Activated naive CD8-positive, alpha-beta T cell treated with anti-CD3 and anti-CD28 coated beads, Interleukin-2, amount 50 U/mL, for 16 hours (primary cell): ENCODE results near the gene FXYD1.
"Not testable (repeated sequence)": the region's sequence is repeated elsewhere in the genome, so short reads cannot be mapped to it uniquely, and the experiment has no call there.

Source experiments
- DNase-seq: peaks from one replicate; pipeline ENCODE4 v3.0.0-alpha.2; 2020; ENCODE audit warnings: low read depth, low spot score

FXYD1 gene

DNA sequence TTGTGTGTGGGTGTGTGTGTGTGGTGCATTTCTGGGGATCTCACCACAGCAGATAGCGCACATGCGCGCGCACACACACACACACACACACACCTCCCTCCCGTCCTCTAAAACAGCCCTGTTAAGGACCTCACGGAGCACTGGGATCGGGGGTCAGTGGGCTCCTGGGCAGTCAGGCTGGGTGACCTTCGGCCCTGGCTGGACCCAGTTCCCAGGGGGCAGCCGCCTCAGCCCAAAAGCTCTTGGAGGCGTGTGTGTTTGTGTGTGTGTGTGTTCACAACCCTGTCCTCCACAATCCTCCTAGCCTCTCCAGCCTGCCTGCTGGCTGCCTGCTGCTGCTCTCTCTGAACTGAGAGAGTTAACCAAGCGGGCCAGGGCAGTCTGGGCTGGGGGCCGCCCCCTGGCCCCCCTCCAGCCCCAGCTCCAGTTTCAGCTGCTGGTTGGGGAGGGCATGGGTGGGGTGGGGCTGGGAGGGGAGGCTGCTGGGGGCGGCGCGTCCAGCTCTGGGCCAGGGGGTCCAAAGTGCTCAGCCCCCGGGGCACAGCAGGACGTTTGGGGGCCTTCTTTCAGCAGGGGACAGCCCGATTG, at the start of gene FXYD1:
Gene FXYD1, plus strand, starts transcription at position 520 of the 588 bp plus-strand sequence. CDS start 1,256 bp downstream, outside the sequence.
- DNase-seq = no peak

DNA sequence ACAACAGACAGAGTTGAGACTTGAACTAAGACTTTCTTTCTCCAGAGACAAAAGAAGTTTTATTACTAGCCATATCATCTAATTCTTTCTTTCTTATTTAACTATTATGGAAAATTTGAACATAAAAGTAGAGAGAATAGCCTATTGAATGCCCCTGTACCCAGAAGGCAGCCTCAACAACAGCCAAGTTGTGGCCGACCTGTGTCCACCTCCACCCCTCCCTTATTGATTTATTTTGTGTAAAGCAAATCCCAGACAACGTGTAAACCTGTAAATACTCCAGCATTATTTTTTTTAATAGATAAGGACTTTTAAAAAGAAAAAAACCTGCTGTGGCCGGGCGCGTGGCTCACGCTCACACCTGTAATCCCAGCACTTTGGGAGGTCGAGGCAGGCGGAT, 49.1 kb upstream of the FXYD1 start:
- no peak for DNase-seq

DNA sequence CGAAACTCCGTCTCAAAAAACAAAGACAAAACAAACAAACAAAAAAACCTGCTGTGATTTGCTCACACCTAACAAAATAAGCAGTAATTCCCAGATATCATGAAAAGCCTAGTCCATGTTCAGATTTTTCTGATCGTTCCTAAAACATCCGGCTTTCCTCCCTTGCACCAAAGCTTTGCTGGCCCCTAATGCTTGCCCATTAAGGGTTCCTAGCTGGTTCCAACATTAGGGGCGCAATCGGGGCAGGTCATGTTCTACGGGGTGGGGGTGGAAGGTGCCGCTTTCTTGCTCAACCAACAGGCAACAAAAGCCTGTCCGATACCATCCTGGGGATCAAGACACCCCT, 48.5 kb upstream of the FXYD1 start:
- DNase-seq = no peak

DNA sequence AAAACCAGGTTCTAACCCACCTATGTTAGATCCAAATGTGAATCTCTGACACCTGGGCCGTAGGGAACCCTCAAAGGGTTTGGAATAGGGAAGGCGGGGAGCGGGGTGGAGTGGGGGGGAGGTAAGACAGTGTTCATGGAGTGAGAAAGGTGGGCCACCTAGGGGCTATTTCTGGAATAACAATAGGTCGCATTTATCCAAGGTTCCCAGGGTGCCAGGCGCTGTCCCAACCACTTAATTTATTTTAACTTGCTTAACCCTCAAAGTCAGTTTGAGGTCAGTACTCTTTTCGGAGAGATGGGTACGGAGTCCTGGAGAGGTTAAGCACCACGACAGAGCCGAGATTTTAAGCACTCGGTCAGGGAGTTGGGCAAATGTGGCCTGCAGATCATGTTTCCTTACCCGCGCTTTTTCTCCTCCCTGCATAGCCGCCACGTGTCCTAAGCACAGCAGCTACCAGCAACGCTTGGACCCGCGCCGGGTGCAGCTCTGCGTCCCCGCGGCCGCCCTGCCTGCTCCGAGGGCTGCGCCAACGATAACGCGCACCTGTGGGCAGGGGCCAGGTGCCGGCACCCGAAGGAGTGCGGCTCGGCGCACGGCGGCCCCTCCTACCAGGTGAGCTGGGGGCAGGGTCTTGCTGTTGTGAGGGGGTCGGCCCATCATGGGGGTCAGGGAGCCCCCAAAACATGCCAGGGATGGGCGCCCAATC, 48.0 kb upstream of the FXYD1 start:
- DNase-seq = peak; percentile 11

DNA sequence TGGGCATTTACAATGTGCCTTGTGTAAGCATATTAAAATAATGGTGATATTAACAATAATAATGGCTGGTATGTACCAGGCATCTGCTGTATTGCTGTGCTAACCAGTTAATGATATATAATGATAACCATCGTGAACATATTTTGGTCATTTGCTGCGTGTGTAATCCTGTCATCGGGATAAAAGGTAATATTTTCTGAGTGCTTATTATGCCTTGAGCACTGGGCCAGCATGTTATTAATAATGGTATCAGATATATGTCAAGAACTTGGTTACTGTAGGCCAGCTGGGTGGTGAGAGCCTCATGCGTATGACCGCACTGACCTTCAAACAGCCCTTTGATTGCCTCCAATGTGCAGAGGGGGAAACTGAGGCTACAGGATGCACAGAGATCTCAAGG, 45.2 kb upstream of the FXYD1 start:
- no peak for DNase-seq

DNA sequence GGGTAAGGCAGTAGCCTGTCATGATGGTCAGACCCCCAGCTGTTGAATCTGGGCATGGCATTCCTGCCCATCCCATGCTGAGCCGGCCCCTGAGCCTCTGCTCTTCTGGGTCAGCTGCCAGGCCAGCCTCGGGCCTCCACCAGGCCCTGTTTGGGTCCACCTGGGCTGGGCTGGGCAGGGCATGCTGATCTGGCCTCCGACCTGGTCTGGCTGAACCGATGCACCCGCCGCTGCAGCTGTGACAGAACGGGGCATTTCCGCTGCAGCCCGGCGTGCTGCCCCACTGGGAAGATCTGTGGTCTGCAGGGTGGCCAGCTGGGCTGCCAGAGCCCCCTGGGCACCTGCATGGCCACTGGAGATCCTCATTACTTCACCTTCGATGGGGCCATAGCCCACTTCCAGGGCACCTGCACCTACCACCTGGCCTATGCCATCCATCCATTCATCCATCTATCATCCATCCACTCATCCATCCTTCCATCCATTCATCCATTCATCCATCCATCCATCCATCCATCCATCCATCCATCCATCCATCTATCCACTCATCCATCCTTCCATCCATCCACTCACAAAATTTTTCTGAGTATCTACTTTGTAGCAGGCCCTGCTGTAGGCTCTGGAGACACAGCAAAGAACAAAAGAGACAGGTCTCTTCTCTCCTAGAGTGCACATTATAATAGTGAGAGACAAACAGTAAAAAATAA, 44.5 kb upstream of the FXYD1 start:
- DNase-seq = no peak

DNA sequence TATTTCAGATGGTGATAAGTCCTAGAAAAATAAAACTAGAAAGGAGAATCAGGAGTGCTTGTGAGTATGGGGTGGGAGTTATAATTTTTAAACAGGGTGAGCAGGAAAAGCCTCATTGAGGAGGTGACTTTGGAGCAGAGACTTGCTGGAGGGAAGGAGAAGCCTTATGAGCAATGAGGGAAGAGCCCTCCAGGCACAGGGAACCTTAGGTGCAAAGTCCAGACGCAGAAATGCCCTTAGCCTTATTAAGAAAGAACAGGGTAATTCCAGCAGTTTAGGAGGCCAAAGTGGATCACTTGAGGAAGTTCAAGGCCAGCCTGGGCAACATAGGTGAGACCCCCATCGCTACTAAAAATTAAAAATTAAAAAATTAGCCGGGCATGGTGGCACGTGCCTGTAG, 44.0 kb upstream of the FXYD1 start:
- DNase-seq = no peak

DNA sequence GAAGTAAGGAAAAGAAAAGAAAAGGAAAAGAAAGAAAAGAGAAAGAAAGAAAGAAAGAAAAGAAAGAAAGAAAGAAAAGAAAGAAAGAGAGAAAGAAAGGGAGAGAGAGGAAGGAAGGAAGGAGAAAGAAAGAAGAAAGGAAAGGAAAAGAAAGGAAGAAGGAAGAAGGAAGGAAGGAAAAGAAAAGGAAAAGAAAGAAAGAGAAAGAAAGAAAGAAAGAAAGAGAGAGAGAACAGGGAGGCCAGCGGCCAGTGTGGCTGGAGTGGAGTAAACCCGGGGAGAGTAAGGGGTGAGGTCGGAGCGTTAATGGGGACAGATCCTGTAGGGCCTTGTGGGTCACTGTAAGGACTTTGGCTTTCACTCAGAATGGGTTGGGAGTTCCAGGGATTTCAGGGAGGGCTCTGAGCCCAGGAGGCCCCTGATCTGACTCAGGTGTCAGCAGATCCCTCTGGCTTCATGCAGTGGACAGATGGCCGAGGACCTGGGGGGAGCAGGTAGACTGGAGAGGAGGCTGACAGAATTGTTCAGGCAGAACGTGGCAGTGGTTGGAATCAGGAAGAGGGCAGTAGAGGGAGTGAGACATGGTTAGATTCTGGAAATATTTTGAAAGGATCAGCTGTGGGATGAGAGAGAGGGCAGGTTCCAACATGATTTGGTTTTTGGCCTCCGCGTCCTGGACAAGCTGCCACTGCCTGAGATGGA, 42.8 kb upstream of the FXYD1 start:
- DNase-seq = no peak

DNA sequence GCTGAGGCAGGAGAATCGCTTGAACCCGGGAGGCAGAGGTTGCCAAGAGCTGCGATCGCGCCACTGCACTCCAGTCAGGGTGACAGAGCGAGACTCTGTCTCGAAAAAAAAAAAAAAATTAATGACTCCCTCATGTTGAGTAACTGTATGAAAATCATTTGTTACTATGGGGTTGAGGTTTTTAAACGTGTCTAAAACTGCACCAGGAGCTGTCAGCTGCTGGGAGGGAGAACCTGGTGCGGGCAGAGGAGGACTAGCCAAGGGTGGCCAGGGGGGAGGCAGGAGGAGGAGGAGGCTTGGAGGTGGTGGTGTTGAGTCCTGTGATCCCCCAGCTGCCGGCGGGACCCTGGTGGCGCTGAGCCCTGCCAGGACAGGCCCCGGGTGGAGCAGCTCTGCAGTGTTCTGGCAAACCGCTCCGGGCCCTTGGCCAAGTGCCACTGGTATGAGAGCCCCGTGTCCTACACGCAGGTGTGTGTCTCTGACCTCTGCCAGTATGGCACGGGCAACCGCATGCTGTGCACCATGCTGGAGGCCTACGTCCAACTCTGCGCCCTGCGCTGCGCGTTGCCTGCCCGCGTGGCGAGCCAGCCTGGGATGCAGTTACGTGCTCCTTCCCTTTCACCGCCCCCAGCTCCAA, 40.1 kb upstream of the FXYD1 start:
- DNase-seq = no peak

DNA sequence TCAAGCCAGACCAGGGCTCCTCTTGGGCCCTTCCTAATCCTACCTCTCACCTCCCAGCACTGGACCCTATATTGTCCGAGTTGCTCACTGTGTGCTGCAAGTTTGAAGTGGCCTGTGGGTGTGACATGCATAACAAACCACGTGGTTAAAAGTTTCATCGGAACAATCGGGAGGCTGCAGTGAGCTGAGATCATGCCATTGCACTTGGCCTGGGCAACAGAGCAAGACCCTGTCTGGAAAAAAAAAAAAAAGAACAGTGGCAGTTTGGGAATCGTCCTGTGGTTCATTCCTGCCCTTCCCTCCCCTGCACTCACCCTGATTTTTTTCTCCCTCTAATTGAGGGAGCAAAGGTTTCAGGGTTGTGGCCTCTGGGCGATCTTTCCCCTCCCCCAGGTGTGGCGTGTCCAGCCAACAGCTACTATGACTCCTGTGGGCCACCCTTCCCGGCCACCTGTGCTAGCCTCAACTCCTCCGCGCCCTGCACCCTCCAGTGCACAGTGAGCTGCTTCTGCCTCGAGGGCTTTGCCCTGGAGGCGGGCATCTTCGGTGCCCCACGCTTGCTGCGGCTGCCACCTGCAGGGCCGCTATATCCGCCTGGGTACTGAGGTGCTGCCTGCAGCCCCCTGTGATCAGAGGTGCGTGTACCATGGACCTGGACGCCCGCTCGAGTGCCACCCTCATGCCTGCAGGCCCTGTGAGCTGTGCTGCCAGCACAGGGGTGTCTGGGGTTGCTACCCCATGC, 39.3 kb upstream of the FXYD1 start:
- no peak for DNase-seq

DNA sequence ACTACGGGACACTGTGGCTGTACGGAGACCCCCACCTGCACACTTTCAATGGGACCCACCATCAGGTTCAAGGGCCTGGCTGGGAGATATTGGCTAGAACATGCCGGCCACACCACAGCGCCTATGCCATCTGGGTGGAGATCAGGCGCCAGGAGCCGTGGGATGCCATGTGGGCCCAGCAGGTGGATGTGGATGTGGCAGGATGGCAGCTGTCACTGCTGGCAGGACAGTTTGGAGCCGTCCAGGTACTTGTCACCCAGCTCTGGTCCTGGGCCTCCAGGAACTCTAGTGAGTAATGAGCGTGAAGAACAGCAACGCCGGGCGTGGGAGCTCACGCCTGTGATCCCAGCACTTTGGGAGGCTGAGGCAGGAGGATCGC, 38.7 kb upstream of the FXYD1 start:
- no peak for DNase-seq

DNA sequence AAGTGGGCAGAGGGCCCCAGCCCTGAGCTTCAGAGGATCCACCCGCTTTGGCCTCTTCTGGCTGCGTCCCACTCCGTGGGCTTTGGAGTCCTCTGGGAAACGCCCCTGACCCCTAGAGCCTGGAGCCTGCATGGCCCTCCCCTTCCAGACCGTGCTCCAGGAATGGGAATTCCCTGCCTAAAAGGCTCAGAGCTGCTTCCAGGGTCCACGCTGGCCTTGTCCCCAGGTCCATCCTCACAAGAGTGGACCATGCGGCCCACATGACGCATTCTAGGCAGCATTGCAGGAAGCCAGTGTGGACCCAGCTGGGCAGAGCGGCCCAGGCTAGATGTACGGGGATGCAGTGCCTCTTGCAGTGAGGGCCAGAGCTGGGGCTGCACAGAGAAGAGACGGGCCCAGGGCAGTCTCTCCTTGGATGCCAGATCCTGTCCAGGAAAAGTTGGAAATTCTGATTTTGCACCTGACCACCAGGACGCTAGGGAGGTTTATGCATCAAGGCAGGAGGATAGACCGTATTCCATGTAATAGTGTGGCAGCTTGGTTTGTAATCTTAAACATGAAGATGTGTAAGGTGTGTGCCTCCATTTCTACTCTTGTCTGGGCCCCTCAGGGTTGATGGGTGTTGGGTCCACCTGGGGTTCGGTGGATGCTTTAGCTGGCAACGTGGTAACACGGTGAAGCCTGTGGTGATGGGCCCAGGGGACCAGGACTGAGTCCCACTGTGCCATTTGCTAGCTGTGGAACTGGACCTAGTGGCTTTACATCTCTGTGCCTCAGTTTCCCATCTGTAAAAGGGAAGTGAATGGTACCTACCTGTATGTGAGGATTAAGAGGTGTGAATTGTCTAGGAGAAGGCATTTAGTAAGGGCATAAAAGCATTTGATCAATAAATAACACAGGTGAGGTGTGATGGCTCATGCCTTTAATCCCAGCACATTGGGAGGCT, 37.8 kb upstream of the FXYD1 start:
- no peak for DNase-seq

DNA sequence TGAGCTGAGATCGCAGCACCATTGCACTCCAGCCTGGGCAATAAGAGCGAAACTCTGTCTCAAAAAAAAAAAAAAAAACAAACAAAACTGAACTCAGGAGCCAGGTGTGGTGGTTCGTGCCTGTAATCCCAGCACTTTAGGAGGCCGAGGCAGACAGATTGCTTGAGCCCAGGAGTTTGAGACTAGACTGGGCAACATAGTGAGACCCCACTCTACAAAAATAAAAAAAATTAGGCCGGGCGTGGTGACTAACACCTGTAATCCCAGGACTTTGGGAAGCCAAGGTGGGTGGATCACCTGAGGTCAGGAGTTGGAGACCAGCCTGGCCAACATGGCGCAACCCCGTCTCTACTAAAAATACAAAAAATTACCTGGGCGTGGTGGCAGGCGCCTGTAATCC, 36.7 kb upstream of the FXYD1 start:
- DNase-seq = not testable (repeated sequence)

DNA sequence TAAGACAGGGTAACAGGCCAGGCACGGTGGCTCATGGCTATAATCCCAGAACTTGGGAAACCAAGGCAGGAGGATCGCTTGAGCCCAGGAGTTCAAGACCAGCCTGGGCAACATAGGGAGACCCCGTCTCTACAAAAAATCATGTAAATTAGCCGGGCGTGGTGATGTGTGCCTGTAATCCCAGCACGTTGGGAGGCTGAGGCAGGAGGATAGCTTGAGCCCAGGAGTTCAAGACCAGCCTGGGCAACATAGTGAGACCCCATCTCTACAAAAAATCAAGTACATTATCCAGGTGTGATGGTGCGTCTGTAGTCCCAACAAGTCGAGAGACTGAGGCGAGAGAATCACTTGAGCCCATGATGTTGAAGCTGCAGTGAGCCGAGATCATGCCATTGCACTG, 35.0 kb upstream of the FXYD1 start:
- not testable (repeated sequence) for DNase-seq

DNA sequence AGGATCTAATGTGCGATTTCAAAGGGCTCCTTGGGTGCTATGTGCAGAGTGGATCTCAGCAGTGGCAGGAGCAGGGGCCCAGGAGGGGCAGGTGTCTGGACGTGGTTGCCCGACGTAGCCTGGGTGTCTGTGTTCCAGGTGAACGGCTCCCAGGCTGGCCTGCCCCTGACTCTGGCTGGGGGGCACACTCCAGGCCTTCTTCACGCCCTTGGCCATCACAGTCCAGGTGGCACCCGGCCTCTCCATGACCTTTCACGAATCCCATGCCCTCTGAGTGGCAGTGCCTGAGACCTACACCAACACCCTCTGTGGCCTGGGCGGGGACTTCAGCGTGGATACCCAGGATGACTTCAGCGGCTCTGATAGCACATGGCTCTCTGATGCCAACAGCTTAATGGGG, 34.3 kb upstream of the FXYD1 start:
- DNase-seq = no peak

DNA sequence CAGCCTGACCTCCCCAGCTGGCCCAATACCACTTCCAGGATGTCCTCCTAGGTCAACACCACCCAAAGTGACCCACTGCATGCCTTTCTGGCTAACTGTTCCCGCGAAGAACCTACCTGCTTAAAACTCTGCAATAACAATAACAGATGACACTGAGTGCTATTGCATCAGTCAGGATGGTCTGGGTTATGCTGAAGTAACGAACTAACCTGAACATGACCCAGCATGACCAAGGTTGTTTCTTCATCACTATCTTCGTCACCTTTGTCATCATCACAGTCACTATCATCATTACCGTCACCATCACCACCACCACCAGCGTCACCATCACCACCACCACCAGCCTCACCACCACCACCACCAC, 33.6 kb upstream of the FXYD1 start:
- no peak for DNase-seq

DNA sequence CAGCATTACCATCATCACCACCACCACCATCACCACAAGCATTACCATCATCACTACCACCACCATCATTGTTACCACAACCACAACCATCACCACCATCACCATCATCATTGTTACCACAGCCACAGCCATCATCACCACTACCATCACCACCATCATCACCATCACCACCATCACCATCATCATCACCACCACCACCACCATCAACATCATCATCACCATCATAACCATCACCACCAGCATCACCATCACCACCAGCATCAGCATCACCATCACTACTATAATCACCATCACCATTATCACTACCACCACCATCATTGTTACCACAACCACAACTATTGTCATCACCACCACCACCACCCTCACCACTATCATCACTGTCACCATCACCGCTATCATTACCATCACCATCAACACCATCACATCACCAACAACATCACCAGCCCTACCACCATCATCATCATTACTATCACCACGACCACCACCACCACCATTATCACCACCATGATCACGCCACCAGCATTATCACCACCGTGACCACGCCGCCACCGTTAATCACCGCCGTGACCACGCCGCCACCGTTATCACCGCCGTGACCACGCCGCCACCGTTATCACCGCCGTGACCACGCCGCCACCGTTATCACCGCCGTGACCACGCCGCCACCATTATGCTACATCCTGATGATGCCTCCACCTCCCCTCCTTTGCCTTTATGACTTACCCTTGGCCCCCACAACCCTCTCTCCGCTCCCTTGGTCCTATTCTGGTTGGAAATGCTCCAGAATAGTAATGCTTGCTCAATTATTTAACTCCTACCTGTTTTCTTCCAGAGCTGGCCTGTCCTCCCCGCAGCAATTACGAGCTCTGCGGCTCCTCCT, 33.0 kb upstream of the FXYD1 start:
- DNase-seq = no peak

DNA sequence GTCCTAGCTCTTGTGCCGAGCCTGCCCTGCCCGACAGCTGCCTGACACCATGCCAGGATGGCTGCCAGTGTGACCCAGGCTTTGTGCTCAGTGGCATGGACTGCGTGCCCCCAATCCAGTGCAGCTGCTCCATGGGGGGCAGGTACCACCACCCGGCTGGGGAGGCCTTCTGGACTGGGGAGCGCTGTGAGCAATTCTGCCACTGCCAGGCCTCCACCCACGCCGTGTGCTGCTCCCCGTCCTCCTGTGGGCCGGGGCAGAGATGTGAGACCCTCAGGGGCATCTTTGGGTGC, 32.4 kb upstream of the FXYD1 start:
- DNase-seq = no peak

DNA sequence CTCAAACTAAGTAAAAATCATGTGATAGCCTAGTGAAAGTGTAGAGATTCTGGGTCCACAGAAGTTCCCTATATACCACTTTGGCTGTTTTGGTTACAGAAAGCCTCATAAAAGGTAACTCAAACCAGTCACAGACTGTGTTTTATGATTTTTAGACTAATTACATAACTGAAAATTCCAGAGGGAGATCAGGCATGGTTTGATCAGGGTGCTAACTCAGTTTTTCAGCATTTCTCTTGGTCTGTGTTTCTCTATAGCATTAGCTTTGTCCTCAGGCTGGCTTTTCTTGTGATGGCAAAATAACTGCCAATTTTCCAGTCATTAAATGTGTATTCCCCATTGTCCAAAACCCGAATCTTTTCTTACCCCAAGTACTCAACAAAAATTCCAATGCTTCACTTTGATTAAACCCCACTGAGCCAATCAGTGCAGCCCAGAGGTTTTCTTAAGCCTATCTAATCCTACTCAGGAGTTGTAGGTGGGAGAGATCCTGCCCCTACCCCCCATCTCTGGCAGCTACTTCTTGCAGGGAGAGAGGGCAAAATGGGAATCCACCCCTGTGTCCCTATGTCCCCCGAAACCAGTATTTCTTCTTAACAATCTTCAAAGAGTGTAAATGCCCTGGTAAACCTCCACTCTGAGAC, 31.6 kb upstream of the FXYD1 start:
- no peak for DNase-seq
